Central memory CD8-positive, alpha-beta T cell (primary cell): ENCODE measurements around the gene SELENOO.
"Not testable (repeated sequence)": the region's sequence is repeated elsewhere in the genome, so short reads cannot be mapped to it uniquely, and the experiment has no call there.

ENCODE experiments used
- ATAC-seq: fragments of 150-1000 bp; cut with Tn5 transposase; replicated peaks from 2 replicates; pipeline ENCODE4 v1.10.0; 2022; ENCODE audit warnings: mild to moderate bottlenecking, moderate FRiP score, moderate number of reproducible peaks; ENCODE audit not compliant: poor library complexity, severe bottlenecking; ENCODE audit errors: extremely low read depth
- DNase-seq, 2 donors: peaks; one replicate each; pipeline ENCODE4 v3.0.0; 2021; ENCODE audit warnings: low spot score in 2 of 2
- H3K27ac Mint-ChIP-seq: one replicate; pipeline ENCODE4 v1.8.0; 2022; ENCODE audit warnings: low read depth, mild to moderate bottlenecking, moderate library complexity, mixed read lengths
- H3K27me3 Mint-ChIP-seq: one replicate; pipeline ENCODE4 v1.8.0; 2022; ENCODE audit warnings: mixed read lengths
- H3K36me3 Mint-ChIP-seq: one replicate; pipeline ENCODE4 v1.8.0; 2022; ENCODE audit warnings: mild to moderate bottlenecking, moderate library complexity, mixed read lengths; ENCODE audit not compliant: insufficient read depth
- H3K4me1 Mint-ChIP-seq: one replicate; pipeline ENCODE4 v1.8.0; 2022; ENCODE audit warnings: mixed read lengths
- H3K4me3 Mint-ChIP-seq: one replicate; pipeline ENCODE4 v1.8.0; 2022; ENCODE audit warnings: mild to moderate bottlenecking, moderate library complexity, mixed read lengths
- H3K9me3 Mint-ChIP-seq: one replicate; pipeline ENCODE4 v1.8.0; 2022; ENCODE audit warnings: mixed read lengths

The SELENOO gene

DNA sequence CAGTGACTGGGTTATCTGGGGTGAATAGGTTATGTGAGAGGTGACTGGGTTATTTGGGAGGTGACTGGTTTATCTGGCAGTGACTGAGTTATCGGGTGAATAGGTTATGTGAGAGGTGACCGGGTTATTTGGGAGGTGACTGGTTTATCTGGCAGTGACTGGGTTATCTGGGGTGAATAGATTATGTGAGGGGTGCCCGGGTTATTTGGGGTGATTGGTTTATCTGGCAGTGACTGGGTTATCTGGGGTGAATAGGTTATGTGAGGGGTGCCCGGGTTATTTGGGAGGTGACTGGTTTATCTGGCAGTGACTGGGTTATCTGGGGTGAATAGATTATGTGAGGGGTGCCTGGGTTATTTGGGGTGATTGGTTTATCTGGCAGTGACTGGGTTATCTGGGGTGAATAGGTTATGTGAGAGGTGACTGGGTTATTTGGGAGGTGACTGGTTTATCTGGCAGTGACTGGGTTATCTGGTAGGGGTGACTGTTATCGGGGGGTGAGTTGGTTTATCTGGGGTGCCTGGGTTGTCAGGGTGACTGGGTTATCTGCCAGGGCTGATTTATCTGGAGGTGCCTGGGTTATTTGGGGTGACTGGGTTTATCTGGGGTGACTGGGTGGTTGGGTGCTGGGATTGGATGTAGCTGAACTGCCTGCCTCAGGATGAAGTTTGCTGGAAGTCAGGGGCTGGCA lies 32.2 kb upstream of the SELENOO start:
- Mint-ChIP-seq H3K4me3 (peak overlapping the region; percentile 72), H3K27me3 (peaks cover 60% of the 10 kb centered on the region)
- H3K27ac Mint-ChIP-seq, H3K9me3 Mint-ChIP-seq, DNase-seq, H3K4me1 Mint-ChIP-seq, H3K36me3 Mint-ChIP-seq, ATAC-seq: not testable (repeated sequence)

DNA sequence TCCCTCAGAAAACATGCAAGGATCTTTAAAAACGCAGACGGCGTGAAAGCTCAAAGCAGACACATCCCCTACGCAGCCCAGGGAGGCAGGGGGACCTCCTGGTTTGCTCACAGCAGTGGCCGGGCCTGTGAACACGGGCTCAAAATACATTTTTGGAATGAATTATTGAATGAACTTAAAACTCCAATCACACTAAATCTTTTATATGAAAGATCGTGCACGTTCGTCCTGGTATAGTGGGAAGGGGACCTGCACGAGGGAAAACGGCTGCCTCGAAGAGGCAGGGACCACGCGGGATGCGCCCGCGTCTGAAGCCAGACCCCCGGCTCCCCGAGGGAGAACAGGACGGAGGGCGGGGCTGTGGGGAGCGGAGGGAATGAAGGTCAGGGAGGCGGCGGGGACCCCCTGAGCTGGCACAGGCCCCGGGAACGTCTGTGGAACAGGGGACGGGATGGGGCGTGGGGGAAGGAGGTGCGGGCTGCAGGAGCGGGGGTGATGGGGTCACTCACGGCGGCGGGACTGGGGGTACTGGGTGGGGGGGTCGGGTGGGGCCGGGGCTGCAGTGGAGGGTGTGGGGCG lies 31.5 kb upstream of the SELENOO start:
- Mint-ChIP-seq H3K9me3 (no peaks in the 10 kb centered on the region), H3K27me3 (peaks cover 61% of the 10 kb centered on the region), H3K4me3 (peak overlapping the region; percentile 72), H3K36me3 (peaks cover 4% of the 10 kb centered on the region), H3K27ac (no peak overlapping the region), H3K4me1 (peaks cover 7% of the 10 kb centered on the region)
- no peak for DNase-seq
- ATAC-seq, result no peak

GRCh38 chr22:50169774-50170341 lies 31.0 kb upstream of the SELENOO start:
- H3K9me3 Mint-ChIP-seq, result no peaks in the 10 kb centered on the region
- peaks cover 57% of the 10 kb centered on the region for H3K27me3 Mint-ChIP-seq

DNA sequence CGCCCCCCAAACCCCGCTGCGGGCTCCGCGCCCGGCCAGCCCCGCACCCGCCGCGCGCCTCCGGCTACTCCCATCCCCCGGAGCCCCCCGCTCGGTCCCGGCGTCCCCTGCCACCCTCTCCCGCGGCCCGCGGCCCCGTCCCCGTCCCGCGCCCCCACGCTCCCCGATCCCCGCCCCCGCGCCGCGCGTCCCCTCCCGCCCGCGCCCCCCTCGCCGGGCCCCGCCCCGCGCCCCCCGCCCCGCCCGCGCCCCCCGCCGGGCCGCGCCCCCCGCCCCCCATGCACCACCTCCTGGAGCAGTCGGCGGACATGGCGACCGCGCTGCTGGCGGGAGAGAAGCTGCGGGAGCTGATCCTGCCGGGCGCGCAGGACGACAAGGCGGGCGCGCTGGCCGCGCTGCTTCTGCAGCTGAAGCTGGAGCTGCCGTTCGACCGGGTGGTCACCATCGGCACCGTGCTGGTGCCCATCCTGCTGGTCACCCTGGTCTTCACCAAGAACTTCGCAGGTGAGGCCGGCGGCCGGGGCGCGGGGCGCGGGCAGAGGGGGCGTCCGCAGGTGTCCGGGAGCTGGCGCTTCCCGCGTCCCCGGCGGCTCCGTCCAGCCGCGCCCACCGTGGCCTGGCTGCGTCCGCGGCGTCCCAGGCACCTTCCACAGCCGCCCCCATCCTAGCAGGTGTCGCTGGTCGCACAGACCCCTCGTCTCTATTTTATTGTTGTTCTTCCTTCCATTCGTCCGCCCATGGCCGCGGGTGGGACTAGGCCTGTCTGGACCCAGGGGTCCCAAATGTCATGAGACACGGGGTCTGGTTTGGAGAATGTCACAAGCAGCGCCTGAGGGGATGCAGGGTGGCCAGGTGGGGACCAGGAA lies 30.1 kb upstream of the SELENOO start, which contains the start of gene PANX2:
Gene PANX2 (plus strand): TSS at position 279 of the 866 bp plus-strand sequence. CDS start 0 bp downstream, at position 279.
- ATAC-seq (no peak), DNase-seq (no peak)
- Mint-ChIP-seq H3K36me3 (peaks cover 4% of the 10 kb centered on the region), H3K27ac (no peak within 1 kb of the TSS), H3K4me3 (peak within 1 kb of the TSS; percentile 73), H3K4me1 (peaks cover 7% of the 10 kb centered on the region), H3K9me3 (no peaks in the 10 kb centered on the region), H3K27me3 (peaks cover 57% of the 10 kb centered on the region)

More at GRCh38 chr22:50169774-50170341, 31.0 kb upstream of the SELENOO start:
- no peak overlapping the region for H3K27ac Mint-ChIP-seq
- H3K4me1 Mint-ChIP-seq, result peaks cover 7% of the 10 kb centered on the region
- DNase-seq (no peak), ATAC-seq (peak; percentile 28)
- H3K4me3 Mint-ChIP-seq, result peak overlapping the region; percentile 72
- H3K36me3 Mint-ChIP-seq, result peaks cover 4% of the 10 kb centered on the region

DNA sequence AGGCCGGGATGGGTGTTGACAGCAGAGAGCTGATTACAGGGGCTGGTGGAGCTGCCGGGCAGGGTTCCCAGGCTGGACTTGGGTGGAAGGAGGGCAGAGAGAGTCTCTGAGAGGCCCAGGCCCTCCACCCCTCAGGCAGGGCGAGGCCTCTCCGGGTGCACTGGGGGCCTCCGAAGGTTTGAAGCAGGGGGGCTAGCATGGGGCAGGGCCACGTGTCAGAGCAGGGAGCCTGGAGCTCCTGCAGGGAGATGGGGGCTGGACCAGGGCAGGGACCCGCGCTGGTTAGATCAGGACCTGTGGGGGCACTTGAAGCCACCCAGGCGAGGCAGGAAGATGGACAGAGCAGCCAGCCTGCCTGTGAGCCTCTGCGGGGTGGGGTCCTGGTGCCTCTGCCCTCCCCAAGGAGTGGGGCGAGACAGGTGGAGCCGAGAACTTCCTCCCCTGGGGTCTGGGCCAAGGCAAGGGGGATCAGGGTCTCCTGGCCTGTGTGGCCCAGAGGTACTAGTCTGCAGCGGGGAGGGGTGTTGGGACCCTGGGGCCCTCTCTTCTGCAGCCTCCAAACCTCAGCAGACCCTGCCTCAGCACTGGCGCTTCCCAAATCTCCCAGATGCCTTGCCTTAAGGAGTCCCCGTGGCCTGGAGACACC lies 29.4 kb upstream of the SELENOO start:
- Mint-ChIP-seq H3K27me3 (peaks cover 57% of the 10 kb centered on the region), H3K4me3 (peak overlapping the region; percentile 73), H3K4me1 (peaks cover 7% of the 10 kb centered on the region), H3K27ac (no peak overlapping the region), H3K36me3 (peaks cover 4% of the 10 kb centered on the region), H3K9me3 (no peaks in the 10 kb centered on the region)
- no peak for ATAC-seq
- no peak for DNase-seq

DNA sequence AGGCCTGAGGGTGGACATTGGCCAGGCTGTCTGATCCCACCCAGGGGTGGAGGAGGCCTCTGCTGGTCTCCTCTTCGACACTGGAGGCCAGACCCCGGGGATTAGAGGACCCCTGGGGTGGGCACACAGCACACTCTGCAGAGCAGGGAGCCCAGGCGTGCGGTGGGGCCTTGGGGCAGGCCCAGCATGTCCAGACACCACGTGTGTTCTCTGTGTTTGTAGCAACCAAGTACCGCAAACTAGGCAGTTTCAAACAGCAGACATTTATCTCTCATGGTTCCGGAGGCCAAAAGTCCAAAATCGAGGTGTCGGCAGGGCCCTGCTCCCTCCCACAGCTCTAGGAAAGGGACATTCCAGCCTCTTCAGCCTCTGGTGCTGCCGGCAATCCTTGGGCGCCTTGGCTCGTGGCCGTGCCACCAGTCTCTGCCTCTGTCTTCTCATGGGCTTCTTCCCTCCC lies 28.8 kb upstream of the SELENOO start:
- no peak for DNase-seq
- H3K27me3 Mint-ChIP-seq, result peaks cover 57% of the 10 kb centered on the region
- no peak for ATAC-seq
- no peak overlapping the region for H3K27ac Mint-ChIP-seq
- peaks cover 5% of the 10 kb centered on the region for H3K36me3 Mint-ChIP-seq
- peaks cover 7% of the 10 kb centered on the region for H3K4me1 Mint-ChIP-seq
- H3K4me3 Mint-ChIP-seq, result peak overlapping the region; percentile 43
- no peaks in the 10 kb centered on the region for H3K9me3 Mint-ChIP-seq

- no peaks in the 10 kb centered on the region for H3K9me3 Mint-ChIP-seq
- H3K4me1 Mint-ChIP-seq, result peaks cover 7% of the 10 kb centered on the region
- peaks cover 46% of the 10 kb centered on the region for H3K27me3 Mint-ChIP-seq
- DNase-seq (no peak), ATAC-seq (no peak)
- H3K36me3 Mint-ChIP-seq, result peaks cover 5% of the 10 kb centered on the region
- no peak overlapping the region for H3K4me3 Mint-ChIP-seq
- H3K27ac Mint-ChIP-seq, result no peak overlapping the region
Measured at GRCh38 chr22:50173311-50173982, 27.4 kb upstream of the SELENOO start.

DNA sequence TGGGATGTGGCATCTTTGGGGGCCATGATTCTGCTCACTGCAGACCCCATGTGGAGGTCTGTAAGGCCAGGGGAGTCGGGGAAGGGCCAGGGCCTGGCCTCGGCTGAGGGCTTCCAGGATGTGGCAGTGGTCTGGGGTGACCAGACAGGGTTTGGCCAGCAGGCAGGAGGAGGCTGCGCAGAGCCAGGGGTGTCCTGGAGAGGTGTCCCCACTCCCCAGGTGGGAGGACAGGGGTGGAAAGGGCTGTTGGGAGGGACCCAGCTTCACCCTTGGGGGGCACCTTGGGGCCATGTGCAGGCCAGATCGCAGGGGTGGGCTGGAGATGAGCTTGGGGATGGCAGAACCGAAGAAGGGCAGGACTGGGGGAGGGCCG lies 26.8 kb upstream of the SELENOO start:
- no peak for DNase-seq
- no peak overlapping the region for H3K4me3 Mint-ChIP-seq
- H3K27me3 Mint-ChIP-seq, result peaks cover 41% of the 10 kb centered on the region
- peaks cover 6% of the 10 kb centered on the region for H3K4me1 Mint-ChIP-seq
- peaks cover 5% of the 10 kb centered on the region for H3K36me3 Mint-ChIP-seq
- no peak overlapping the region for H3K27ac Mint-ChIP-seq
- ATAC-seq, result no peak
- H3K9me3 Mint-ChIP-seq, result no peaks in the 10 kb centered on the region

- DNase-seq (no peak), ATAC-seq (no peak)
- Mint-ChIP-seq H3K36me3 (peaks cover 4% of the 10 kb centered on the region), H3K27me3 (peaks cover 38% of the 10 kb centered on the region), H3K4me3 (no peak overlapping the region), H3K27ac (no peak overlapping the region), H3K9me3 (no peaks in the 10 kb centered on the region), H3K4me1 (peaks cover 2% of the 10 kb centered on the region)
Measured at GRCh38 chr22:50174382-50175190, 26.2 kb upstream of the SELENOO start.

- H3K27me3 Mint-ChIP-seq, result peaks cover 42% of the 10 kb centered on the region
- H3K27ac Mint-ChIP-seq, result no peak overlapping the region
- no peak overlapping the region for H3K4me3 Mint-ChIP-seq
- no peak for DNase-seq
- peaks cover 4% of the 10 kb centered on the region for H3K36me3 Mint-ChIP-seq
- ATAC-seq, result no peak
- peaks cover 7% of the 10 kb centered on the region for H3K4me1 Mint-ChIP-seq
- no peaks in the 10 kb centered on the region for H3K9me3 Mint-ChIP-seq
Measured at GRCh38 chr22:50175191-50175461, 25.7 kb upstream of the SELENOO start.
